Endothelial cell of umbilical vein (primary cell): ENCODE results near the gene PKHD1. TPM values are rescaled to one million over a fixed set of nuclear protein-coding genes. Genes with fewer than 3 reads are reported as not detected.

ENCODE experiments used
- BruUV-seq: library from RNA; stranded (reverse); fragments of 400-500 nt; replicated peaks from 2 replicates; lab custom pipeline; 2021; lab: Mats Ljungman, UMichigan
- CTCF ChIA-PET: fragments of 300-600, 350-600 bp; sonication (Branson Sonifier 250); formaldehyde crosslinking; loops from one replicate; lab custom pipeline; 2021; ENCODE audit warnings: antibody characterized with exemption, inconsistent platforms; lab: Charles Lee
- POLR2A ChIA-PET: fragments of 300-600, 350-600 bp; sonication (Branson Sonifier 250); formaldehyde crosslinking; loops from one replicate; lab custom pipeline; 2021; ENCODE audit warnings: antibody characterized with exemption, inconsistent platforms; lab: Charles Lee
- DNase-seq: peaks from one replicate; pipeline ENCODE4 v3.0.0-alpha.2; 2011; ENCODE audit warnings: low read depth, low spot score
- FAIRE-seq: peaks from 2 replicates; lab custom pipeline; 2011; peaks lifted over from hg19 to GRCh38; lab: Jason Lieb, UNC
- H2AFZ ChIP-seq: 2 replicates; pipeline ENCODE4 v1.6.0; 2012; ENCODE audit warnings: low read depth, low read length, control low read depth, inconsistent platforms
- H3K27ac ChIP-seq: 2 replicates; pipeline ENCODE4 v1.5.1; 2011; ENCODE audit warnings: low read depth, mild to moderate bottlenecking, control low read depth, low read length, moderate library complexity; ENCODE audit not compliant: insufficient read depth
- H3K27me3 ChIP-seq, 2 experiments: 2 replicates each; pipeline versions ENCODE4 v1.6.0 to v1.6.1; 2011; ENCODE audit warnings: low read length in 2 of 2, mixed read lengths in 1 of 2; ENCODE audit not compliant: control insufficient read depth in 2 of 2, insufficient read depth in 2 of 2
- H3K36me3 ChIP-seq, 2 experiments: 2 replicates in 1 of 2; 3 replicates in 1 of 2; pipeline ENCODE4 v1.5.1; 2011; ENCODE audit warnings: low read length in 2 of 2, mild to moderate bottlenecking in 1 of 2, moderate library complexity in 1 of 2; ENCODE audit not compliant: control insufficient read depth in 2 of 2, insufficient read depth in 2 of 2; ENCODE audit errors: extremely low read depth in 1 of 2
- H3K4me1 ChIP-seq: 3 replicates; pipeline ENCODE4 v1.5.1; 2011; ENCODE audit warnings: mild to moderate bottlenecking, low read length; ENCODE audit not compliant: control insufficient read depth, insufficient read depth; ENCODE audit errors: extremely low read depth
- H3K4me2 ChIP-seq: 2 replicates; pipeline ENCODE4 v1.6.1; 2011; ENCODE audit warnings: low read length, control low read depth, mixed read lengths; ENCODE audit not compliant: insufficient read depth
- H3K4me3 ChIP-seq, 3 experiments: fragments of 200-600 bp in 1 of 3; sonication (generic), shearing (Covaris generic) in 1 of 3; replicated peaks in 1 of 3; 2 replicates each; pipeline ENCODE4 v1.5.1; 2011 to 2016; ENCODE audit warnings: control low read depth in 3 of 3, low read length in 3 of 3, mild to moderate bottlenecking in 2 of 3, inconsistent platforms in 1 of 3, low read depth in 1 of 3, moderate library complexity in 1 of 3; ENCODE audit not compliant: insufficient read depth in 1 of 3
- H3K79me2 ChIP-seq: 2 replicates; pipeline ENCODE4 v1.6.0; 2012; ENCODE audit warnings: low read length, inconsistent platforms; ENCODE audit not compliant: control insufficient read depth, insufficient read depth
- H3K9ac ChIP-seq: replicated peaks from 2 replicates; pipeline ENCODE3; 2011; ENCODE audit warnings: low read length, control low read depth; ENCODE audit not compliant: insufficient read depth; ENCODE audit errors: extremely low read depth
- H3K9me1 ChIP-seq: replicated peaks from 3 replicates; pipeline ENCODE4 v1.6.0; 2011; ENCODE audit warnings: mild to moderate bottlenecking, low read length; ENCODE audit not compliant: control insufficient read depth, insufficient read depth; ENCODE audit errors: extremely low read depth
- H3K9me3 ChIP-seq: replicated peaks from 2 replicates; pipeline ENCODE4 v1.5.1; 2012; ENCODE audit warnings: low read length, inconsistent platforms; ENCODE audit not compliant: control insufficient read depth, insufficient read depth
- H4K20me1 ChIP-seq: replicated peaks from 2 replicates; pipeline ENCODE3; 2011; ENCODE audit warnings: mild to moderate bottlenecking, low read length; ENCODE audit not compliant: control insufficient read depth, insufficient read depth; ENCODE audit errors: extremely low read depth
- CTCF ChIP-seq, 2 donors: IDR thresholded peaks; 1 replicate in 1 of 2; 2 replicates in 1 of 2; pipeline ENCODE4 v1.5.1; 2011; ENCODE audit warnings: low read length in 2 of 2, mild to moderate bottlenecking in 2 of 2, moderate library complexity in 2 of 2, control low read depth in 1 of 2, inconsistent platforms in 1 of 2, low read depth in 1 of 2; ENCODE audit not compliant: insufficient read depth in 1 of 2; ENCODE audit errors: extremely low read depth in 1 of 2
- EZH2 ChIP-seq: IDR thresholded peaks from 2 replicates; pipeline ENCODE4 v1.6.1; 2012; ENCODE audit warnings: borderline replicate concordance, low read depth, mild to moderate bottlenecking, moderate library complexity, low read length, inconsistent platforms; ENCODE audit not compliant: severe bottlenecking
- FOS ChIP-seq: IDR thresholded peaks from 2 replicates; pipeline ENCODE4 v1.6.1; 2011; ENCODE audit warnings: mild to moderate bottlenecking, low read length, moderate library complexity, borderline replicate concordance; ENCODE audit not compliant: insufficient read depth
- GATA2 ChIP-seq: IDR thresholded peaks from 2 replicates; pipeline ENCODE4 v1.7.0; 2011; ENCODE audit warnings: low read depth, mild to moderate bottlenecking, moderate library complexity, mixed read lengths, low read length; ENCODE audit not compliant: insufficient read length, insufficient read depth
- JUN ChIP-seq: IDR thresholded peaks from 2 replicates; pipeline ENCODE4 v1.6.1; 2011; ENCODE audit warnings: borderline replicate concordance, low read depth; ENCODE audit not compliant: insufficient read length, insufficient read depth
- MAX ChIP-seq: IDR thresholded peaks from 2 replicates; pipeline ENCODE4 v1.6.1; 2011; ENCODE audit not compliant: insufficient read depth, insufficient read length
- MYC ChIP-seq: IDR thresholded peaks from one replicate; pipeline ENCODE4 v1.6.1; 2011; ENCODE audit warnings: mild to moderate bottlenecking, low read depth, low read length
- POLR2A ChIP-seq: IDR thresholded peaks from 2 replicates; pipeline ENCODE4 v1.6.1; 2012; ENCODE audit warnings: low read depth, mild to moderate bottlenecking, control low read depth, low read length
- POLR2AphosphoS5 ChIP-seq: IDR thresholded peaks from 2 replicates; pipeline ENCODE4 v1.6.1; 2012; ENCODE audit warnings: low read depth, mild to moderate bottlenecking, control low read depth, low read length, moderate library complexity; ENCODE audit not compliant: insufficient read depth
- dilution Hi-C: fragments of 300-500 bp; cut with MboI; formaldehyde crosslinking; loops from one replicate; pipeline ENCODE4 v1.15.0; 2019; ENCODE audit warnings: low sequenced_read_pairs; ENCODE audit not compliant: extremely low pct_ligation_motif_present
- intact Hi-C: fragments of 100-400 bp; cut with micrococcal nuclease; formaldehyde crosslinking; loops from one replicate; pipeline ENCODE4 v1.10.0; 2022
- polyA plus RNA-seq, 4 experiments: library from polyadenylated mRNA; depleted of rRNA in 3 of 4; stranded (reverse) in 3 of 4; unstranded in 1 of 4; fragments of >200 nt; gene quantifications; 2 replicates each; pipeline versions ENCODE4 v1.2.1 to v1.2.3, GENCODE V29; 2011 to 2012; ENCODE audit warnings: missing spikeins in 1 of 4
- total RNA-seq: library from RNA; stranded (reverse); gene quantifications from 2 replicates; pipeline ENCODE4 v1.2.3, GENCODE V29; 2021

PKHD1 gene
- total and polyA plus RNA-seq, 2 donors (not counting 3 experiments of a cell fraction or from before 2014, with no cell fraction given) = not detected

- ChIA-PET CTCF (no interaction called here), POLR2A (no interaction called here)
- BruUV-seq = no TSS peak
- Histone ChIP-seq H3K36me3 (no peaks in the 10 kb centered on the region), H3K27ac (no peak overlapping the region), H3K9me3 (no peaks in the 10 kb centered on the region), H3K4me1 (no peaks in the 10 kb centered on the region), H3K79me2 (no peaks in the 10 kb centered on the region), H3K9ac (no peak overlapping the region), H3K4me3 (no peak overlapping the region), H3K4me2 (no peak overlapping the region), H3K9me1 (no peaks in the 10 kb centered on the region), H2AFZ (no peak overlapping the region), H4K20me1 (no peaks in the 10 kb centered on the region), H3K27me3 (no peaks in the 10 kb centered on the region)
- dilution Hi-C loops (no loop called here), intact Hi-C loops (no loop called here)
- no peak for FAIRE-seq
- no peak for DNase-seq
- TF ChIP-seq POLR2A (no peak), FOS (no peak), MAX (no peak)
These were observed 286.8 kb downstream of the PKHD1 start for GRCh38 chr6:51800603-51801002.

GRCh38 chr6:51793393-51793792 lies 294.0 kb downstream of the PKHD1 start:
- no peak for FAIRE-seq
- H3K27me3 ChIP-seq = no peaks in the 10 kb centered on the region
- no peak overlapping the region for H3K9ac ChIP-seq
- ChIA-PET CTCF (no interaction called here), POLR2A (no interaction called here)
- no peak overlapping the region for H3K27ac ChIP-seq
- BruUV-seq = no TSS peak
- no peak overlapping the region for H3K4me3 ChIP-seq
- no peaks in the 10 kb centered on the region for H3K9me1 ChIP-seq
- dilution Hi-C loops = no loop called here
- H3K4me2 ChIP-seq = no peak overlapping the region
- no peak overlapping the region for H2AFZ ChIP-seq
- no peaks in the 10 kb centered on the region for H3K36me3 ChIP-seq
- peaks cover 2% of the 10 kb centered on the region for H3K9me3 ChIP-seq
- DNase-seq = no peak
- intact Hi-C loops = no loop called here
- TF ChIP-seq EZH2 (no peak), CTCF (IDR thresholded peaks at IDR 0.05; ENCODE audit: extremely low read depth in 1 of 2, insufficient read depth in 1 of 2, low read depth in 1 of 2, low read length in 2 of 2) (no peak), JUN (no peak), FOS (no peak), POLR2A (no peak), MYC (no peak), MAX (no peak), GATA2 (no peak), POLR2AphosphoS5 (no peak)
- H3K79me2 ChIP-seq = no peaks in the 10 kb centered on the region
- H3K4me1 ChIP-seq = no peaks in the 10 kb centered on the region
- H4K20me1 ChIP-seq = no peaks in the 10 kb centered on the region
